OCI-LY1 (cell line): ENCODE measurements around the gene HNRNPCL4.
"Not testable (repeated sequence)": the region's sequence is repeated elsewhere in the genome, so short reads cannot be mapped to it uniquely, and the experiment has no call there.

Source experiments
- H2AFZ ChIP-seq: fragments of 200-600 bp; sonication (generic), shearing (Covaris generic); 2 replicates; pipeline ENCODE4 v1.6.0; 2014; ENCODE audit warnings: antibody characterized with exemption, mild to moderate bottlenecking, low read length
- H3F3A ChIP-seq: fragments of 200-600 bp; sonication (generic), shearing (Covaris generic); 2 replicates; pipeline ENCODE4 v1.6.0; 2014; ENCODE audit warnings: mild to moderate bottlenecking, antibody characterized with exemption, low read length, moderate library complexity; ENCODE audit not compliant: insufficient read depth
- H3K27ac ChIP-seq: fragments of 200-600 bp; sonication (generic); 2 replicates; pipeline ENCODE4 v1.5.1; 2014; ENCODE audit warnings: low read length, mixed run types, mild to moderate bottlenecking, low read depth; ENCODE audit not compliant: poor library complexity, severe bottlenecking
- H3K27me3 ChIP-seq: fragments of 200-600 bp; sonication (generic); 2 replicates; pipeline ENCODE4 v1.6.0; 2014; ENCODE audit warnings: antibody characterized with exemption, mild to moderate bottlenecking, low read length, moderate library complexity; ENCODE audit not compliant: insufficient read depth
- H3K36me3 ChIP-seq: fragments of 200-600 bp; sonication (generic); 2 replicates; pipeline ENCODE4 v1.6.1; 2014; ENCODE audit warnings: mild to moderate bottlenecking, antibody characterized with exemption, low read length, moderate library complexity, mixed read lengths; ENCODE audit not compliant: insufficient read depth
- H3K4me1 ChIP-seq: fragments of 200-600 bp; sonication (generic); 2 replicates; pipeline ENCODE4 v1.5.1; 2014; ENCODE audit warnings: mild to moderate bottlenecking, low read length, moderate library complexity; ENCODE audit not compliant: insufficient read depth, severe bottlenecking
- H3K4me2 ChIP-seq: fragments of 200-600 bp; sonication (generic), shearing (Covaris generic); 2 replicates; pipeline ENCODE4 v1.6.1; 2014; ENCODE audit warnings: low read length
- H3K4me3 ChIP-seq: fragments of 200-600 bp; sonication (generic); 2 replicates; pipeline ENCODE4 v1.5.1; 2014; ENCODE audit warnings: low read length, low read depth, mild to moderate bottlenecking, mixed read lengths; ENCODE audit not compliant: poor library complexity, severe bottlenecking
- H3K79me2 ChIP-seq: fragments of 200-600 bp; shearing (Covaris generic); 2 replicates; pipeline ENCODE4 v1.6.1; 2016; ENCODE audit warnings: mixed run types, low read length, mixed read lengths; ENCODE audit not compliant: insufficient read depth
- H3K9ac ChIP-seq: fragments of 200-600 bp; sonication (generic), shearing (Covaris generic); 2 replicates; pipeline ENCODE4 v1.6.1; 2014; ENCODE audit warnings: mild to moderate bottlenecking, low read length, mixed read lengths
- H3K9me2 ChIP-seq: fragments of 200-600 bp; sonication (generic), shearing (Covaris generic); 2 replicates; pipeline ENCODE4 v1.6.1; 2014; ENCODE audit warnings: low read depth, mild to moderate bottlenecking, low read length, mixed read lengths
- H3K9me3 ChIP-seq: fragments of 200-600 bp; shearing (Covaris generic); 2 replicates; pipeline ENCODE4 v1.6.1; 2014; ENCODE audit warnings: low read length, mixed read lengths
- H4K20me1 ChIP-seq: fragments of 200-600 bp; sonication (generic), shearing (Covaris generic); 2 replicates; pipeline ENCODE4 v1.6.0; 2016; ENCODE audit warnings: mild to moderate bottlenecking, low read length; ENCODE audit not compliant: insufficient read depth

HNRNPCL4 gene

DNA sequence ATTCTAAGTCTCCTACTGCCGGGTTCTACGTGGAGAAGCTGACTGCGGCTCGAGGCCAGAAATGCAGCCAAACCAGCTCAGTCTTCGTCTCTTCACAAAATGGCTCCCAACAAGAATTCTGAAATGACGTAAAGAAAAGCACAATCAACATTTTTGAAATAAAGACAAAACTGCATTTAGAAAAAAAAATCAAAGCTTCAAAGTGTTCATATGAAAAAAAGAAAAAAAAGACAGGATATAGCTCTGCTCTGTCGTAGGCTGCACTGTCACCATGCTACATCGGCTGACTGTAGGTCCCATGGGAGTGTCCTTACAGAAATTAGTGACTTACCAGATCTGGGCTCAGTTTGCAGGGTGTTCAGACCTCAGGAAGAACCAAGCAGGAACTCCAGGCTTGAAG is at the start of gene HNRNPCL4:
TSS of gene HNRNPCL4 (minus strand) at position 101 of the 400 bp plus-strand sequence. CDS start 164 bp downstream, outside the sequence.
- not testable (repeated sequence) for H3K9me3 ChIP-seq, H3K27ac ChIP-seq, H4K20me1 ChIP-seq

GRCh38 chr1:13208712-13209111 is 43.3 kb upstream of the HNRNPCL4 start:
- not testable (repeated sequence) for H3K9ac ChIP-seq, H3K4me2 ChIP-seq, H4K20me1 ChIP-seq, H3K9me2 ChIP-seq, H3K4me3 ChIP-seq, H3K36me3 ChIP-seq, H2AFZ ChIP-seq, H3K79me2 ChIP-seq, H3K27me3 ChIP-seq, H3K4me1 ChIP-seq, H3F3A ChIP-seq, H3K9me3 ChIP-seq, H3K27ac ChIP-seq

More for the DNA sequence above, at the start of gene HNRNPCL4:
- H3K27me3 ChIP-seq, H2AFZ ChIP-seq, H3K4me1 ChIP-seq, H3K9ac ChIP-seq, H3F3A ChIP-seq, H3K4me3 ChIP-seq, H3K9me2 ChIP-seq, H3K36me3 ChIP-seq, H3K79me2 ChIP-seq, H3K4me2 ChIP-seq: not testable (repeated sequence)

GRCh38 chr1:13201309-13201708 is 35.9 kb upstream of the HNRNPCL4 start, which contains the start of gene PRAMEF13:
Gene PRAMEF13, minus strand, starts transcription at chr1:13201409. Its CDS starts 1,820 bp downstream, at chr1:13199589.
- not testable (repeated sequence) for H2AFZ ChIP-seq

GRCh38 chr1:13171548-13171947 is 6.1 kb upstream of the HNRNPCL4 start, which contains the start of gene PRAMEF9:
Gene PRAMEF9, plus strand, starts transcription at chr1:13171848. Its CDS starts 3,433 bp downstream, at chr1:13175281.
- H3K27me3 ChIP-seq, H3K9ac ChIP-seq, H4K20me1 ChIP-seq, H3K79me2 ChIP-seq, H3K9me3 ChIP-seq, H3K4me2 ChIP-seq, H2AFZ ChIP-seq, H3F3A ChIP-seq, H3K36me3 ChIP-seq, H3K27ac ChIP-seq, H3K9me2 ChIP-seq, H3K4me3 ChIP-seq, H3K4me1 ChIP-seq: not testable (repeated sequence)

More at GRCh38 chr1:13201309-13201708, 35.9 kb upstream of the HNRNPCL4 start, which contains the start of gene PRAMEF13:
- H3K27me3 ChIP-seq, H3F3A ChIP-seq, H4K20me1 ChIP-seq, H3K4me3 ChIP-seq, H3K9me2 ChIP-seq, H3K4me2 ChIP-seq, H3K4me1 ChIP-seq, H3K36me3 ChIP-seq, H3K79me2 ChIP-seq, H3K27ac ChIP-seq, H3K9me3 ChIP-seq, H3K9ac ChIP-seq: not testable (repeated sequence)

- not testable (repeated sequence) for H3K4me3 ChIP-seq, H3F3A ChIP-seq, H3K4me2 ChIP-seq, H3K27ac ChIP-seq, H4K20me1 ChIP-seq, H3K9ac ChIP-seq, H3K9me3 ChIP-seq, H3K79me2 ChIP-seq, H2AFZ ChIP-seq, H3K9me2 ChIP-seq, H3K27me3 ChIP-seq, H3K36me3 ChIP-seq, H3K4me1 ChIP-seq
Measured at GRCh38 chr1:13155909-13156308, 9.5 kb downstream of the HNRNPCL4 start, which contains the start of gene PRAMEF26. Gene PRAMEF26, minus strand, starts transcription at chr1:13156009. Its CDS starts 2,914 bp downstream, at chr1:13153095.

DNA sequence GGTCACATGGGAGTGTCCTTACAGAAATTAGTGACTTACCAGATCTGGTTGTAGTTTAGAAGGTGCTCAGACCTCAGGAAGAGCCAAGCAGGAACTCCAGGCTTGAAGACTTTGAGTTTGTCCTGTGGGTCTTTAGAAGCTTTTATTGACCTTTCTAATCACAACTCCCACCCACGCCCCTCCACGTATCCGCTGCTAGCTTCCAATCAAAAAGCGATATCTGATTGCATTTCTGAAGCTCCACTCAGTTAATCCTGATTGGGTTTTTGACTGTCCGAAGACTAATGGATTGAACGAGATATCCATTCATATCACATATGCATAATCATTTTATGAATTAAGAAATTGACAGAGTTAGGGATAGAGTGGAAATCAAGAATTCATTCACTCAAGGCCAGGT is 48.7 kb downstream of the HNRNPCL4 start, which contains the start of gene HNRNPCL2:
TSS of gene HNRNPCL2 (minus strand) at position 101 of the 400 bp plus-strand sequence. CDS start 454 bp downstream, outside the sequence.
- not testable (repeated sequence) for H3K36me3 ChIP-seq, H2AFZ ChIP-seq, H3K9me3 ChIP-seq, H3K4me1 ChIP-seq, H3K27me3 ChIP-seq, H3K4me2 ChIP-seq, H4K20me1 ChIP-seq, H3K4me3 ChIP-seq, H3F3A ChIP-seq, H3K27ac ChIP-seq, H3K9me2 ChIP-seq, H3K79me2 ChIP-seq, H3K9ac ChIP-seq
